Progenitor cell of endocrine pancreas (in vitro differentiated cells): Measurements from ENCODE around the gene BPHL. TPM values are rescaled to one million over a fixed set of nuclear protein-coding genes. Genes with fewer than 3 reads are reported as not detected.

ENCODE experiments used
- DNase-seq: peaks from one replicate; pipeline ENCODE4 v3.0.0; 2021; ENCODE audit warnings: low spot score; ENCODE audit not compliant: unreplicated experiment
- H3K27ac Mint-ChIP-seq: 2 replicates; pipeline ENCODE4 v1.8.0; 2021; ENCODE audit warnings: mild to moderate bottlenecking, moderate library complexity, mixed read lengths
- H3K27me3 Mint-ChIP-seq: 2 replicates; pipeline ENCODE4 v1.8.0; 2021; ENCODE audit warnings: mixed read lengths
- H3K36me3 Mint-ChIP-seq: 2 replicates; pipeline ENCODE4 v1.8.0; 2022; ENCODE audit warnings: mixed read lengths; ENCODE audit not compliant: insufficient read depth
- H3K4me1 Mint-ChIP-seq: 2 replicates; pipeline ENCODE4 v1.8.0; 2021; ENCODE audit warnings: low read depth, mixed read lengths
- H3K4me3 Mint-ChIP-seq: 2 replicates; pipeline ENCODE4 v1.8.0; 2021; ENCODE audit warnings: low read depth, mild to moderate bottlenecking, moderate library complexity, mixed read lengths
- H3K9me3 Mint-ChIP-seq: 2 replicates; pipeline ENCODE4 v1.8.0; 2021; ENCODE audit warnings: low read depth, mixed read lengths
- total RNA-seq: library from RNA; stranded (reverse); gene quantifications from 2 replicates; pipeline ENCODE4 v1.2.1, GENCODE V29; 2021
- TF ChIP-seq, protein P1 (sequence below): fragments of 200-600 bp; sonication (generic); IDR thresholded peaks from one replicate; pipeline ENCODE4 v1.5.0; 2021; ENCODE audit warnings: antibody characterized with exemption, mild to moderate bottlenecking; ENCODE audit not compliant: unreplicated experiment

BPHL gene
- total RNA-seq, 1 donor from 2014 or later: 68.4 TPM

DNA sequence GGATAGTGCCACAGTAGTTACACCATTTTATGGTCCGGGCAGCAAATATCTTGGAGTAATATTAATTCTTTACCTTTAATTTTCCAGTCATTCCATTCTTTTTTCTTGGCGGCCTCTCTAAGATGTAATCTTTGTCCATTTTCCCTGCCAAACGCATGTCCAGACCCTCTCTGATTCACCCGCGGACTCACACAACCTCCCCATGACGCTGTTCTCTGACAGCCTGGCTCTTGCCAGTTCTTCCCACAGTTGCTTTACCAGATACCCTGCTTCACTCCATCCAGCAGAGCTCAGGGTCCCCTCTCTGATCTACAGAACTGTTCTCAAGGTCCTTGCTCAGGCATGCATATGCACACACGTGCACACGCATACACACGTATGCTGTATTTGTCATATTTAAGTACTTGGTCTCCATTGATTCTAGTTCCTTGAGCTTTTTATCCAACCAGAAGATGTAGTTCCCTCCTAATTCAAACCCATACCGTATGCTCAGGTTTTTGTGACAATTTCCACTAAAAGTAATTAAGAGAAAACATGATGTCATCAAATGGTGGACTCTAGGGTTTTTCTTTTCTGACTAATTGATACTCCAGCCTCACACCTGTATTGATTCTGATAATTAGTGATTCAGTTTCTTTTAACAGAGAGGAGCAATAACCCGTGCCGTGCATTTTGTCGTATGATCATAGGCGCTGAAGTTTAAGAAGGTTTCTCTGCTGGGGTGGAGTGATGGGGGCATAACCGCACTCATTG, 10.0 kb downstream of the BPHL start:
- Mint-ChIP-seq H3K36me3 (peaks cover 40% of the 10 kb centered on the region), H3K27me3 (no peaks in the 10 kb centered on the region), H3K4me1 (peaks cover 1% of the 10 kb centered on the region), H3K4me3 (no peak overlapping the region), H3K27ac (no peak overlapping the region), H3K9me3 (no peaks in the 10 kb centered on the region)
- TF ChIP-seq, protein P1, sequence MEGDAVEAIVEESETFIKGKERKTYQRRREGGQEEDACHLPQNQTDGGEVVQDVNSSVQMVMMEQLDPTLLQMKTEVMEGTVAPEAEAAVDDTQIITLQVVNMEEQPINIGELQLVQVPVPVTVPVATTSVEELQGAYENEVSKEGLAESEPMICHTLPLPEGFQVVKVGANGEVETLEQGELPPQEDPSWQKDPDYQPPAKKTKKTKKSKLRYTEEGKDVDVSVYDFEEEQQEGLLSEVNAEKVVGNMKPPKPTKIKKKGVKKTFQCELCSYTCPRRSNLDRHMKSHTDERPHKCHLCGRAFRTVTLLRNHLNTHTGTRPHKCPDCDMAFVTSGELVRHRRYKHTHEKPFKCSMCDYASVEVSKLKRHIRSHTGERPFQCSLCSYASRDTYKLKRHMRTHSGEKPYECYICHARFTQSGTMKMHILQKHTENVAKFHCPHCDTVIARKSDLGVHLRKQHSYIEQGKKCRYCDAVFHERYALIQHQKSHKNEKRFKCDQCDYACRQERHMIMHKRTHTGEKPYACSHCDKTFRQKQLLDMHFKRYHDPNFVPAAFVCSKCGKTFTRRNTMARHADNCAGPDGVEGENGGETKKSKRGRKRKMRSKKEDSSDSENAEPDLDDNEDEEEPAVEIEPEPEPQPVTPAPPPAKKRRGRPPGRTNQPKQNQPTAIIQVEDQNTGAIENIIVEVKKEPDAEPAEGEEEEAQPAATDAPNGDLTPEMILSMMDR: no peak
- DNase-seq: no peak

DNA sequence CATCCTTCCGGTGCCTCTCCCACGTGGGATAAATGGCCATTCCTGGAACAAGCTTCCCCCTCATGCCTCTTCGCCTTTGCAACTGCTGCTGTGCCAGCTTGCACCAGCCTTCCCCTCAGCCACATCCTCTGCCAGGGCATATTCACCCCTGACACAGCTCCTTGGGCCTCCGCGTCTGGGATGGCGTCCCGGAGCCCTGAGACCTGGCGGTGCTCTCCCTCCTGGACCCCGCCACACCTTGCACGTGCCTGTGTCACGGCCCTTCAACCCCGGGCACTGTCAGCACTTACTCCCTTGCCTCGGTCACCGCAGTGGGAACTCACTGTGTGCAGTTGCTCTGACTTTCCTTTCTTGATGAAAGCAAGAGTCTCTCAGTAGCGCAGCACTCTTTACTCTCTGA, 13.2 kb downstream of the BPHL start:
- Mint-ChIP-seq H3K4me3 (no peak overlapping the region), H3K36me3 (peaks cover 51% of the 10 kb centered on the region), H3K4me1 (peaks cover 19% of the 10 kb centered on the region), H3K27me3 (no peaks in the 10 kb centered on the region), H3K9me3 (no peaks in the 10 kb centered on the region), H3K27ac (no peak overlapping the region)
- TF ChIP-seq, protein P1: no peak
- DNase-seq: no peak

DNA sequence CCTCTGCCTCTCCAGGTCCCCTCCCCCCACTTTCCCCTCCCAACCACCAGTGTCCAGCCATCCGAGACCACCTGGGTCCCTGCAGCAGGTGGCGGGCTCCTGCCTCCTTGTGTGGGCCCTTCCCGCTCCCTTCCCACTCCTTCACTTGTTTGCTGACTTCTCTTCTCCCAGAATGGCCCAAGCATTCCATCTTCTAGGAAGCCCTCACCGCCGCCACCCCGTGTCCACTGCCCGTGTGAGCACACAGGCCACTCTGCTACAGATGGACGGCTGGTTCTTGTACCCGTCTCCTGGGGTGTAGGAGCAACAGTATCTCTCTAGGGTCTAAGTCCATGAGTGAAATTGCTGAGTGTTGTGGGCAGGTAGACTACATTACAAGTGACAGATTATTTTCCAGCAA, 15.0 kb downstream of the BPHL start:
- TF ChIP-seq, protein P1: no peak
- Mint-ChIP-seq H3K9me3 (no peaks in the 10 kb centered on the region), H3K36me3 (peaks cover 53% of the 10 kb centered on the region), H3K27me3 (no peaks in the 10 kb centered on the region), H3K27ac (peak overlapping the region; percentile 53), H3K4me1 (peaks cover 22% of the 10 kb centered on the region), H3K4me3 (no peak overlapping the region)
- DNase-seq: no peak

DNA sequence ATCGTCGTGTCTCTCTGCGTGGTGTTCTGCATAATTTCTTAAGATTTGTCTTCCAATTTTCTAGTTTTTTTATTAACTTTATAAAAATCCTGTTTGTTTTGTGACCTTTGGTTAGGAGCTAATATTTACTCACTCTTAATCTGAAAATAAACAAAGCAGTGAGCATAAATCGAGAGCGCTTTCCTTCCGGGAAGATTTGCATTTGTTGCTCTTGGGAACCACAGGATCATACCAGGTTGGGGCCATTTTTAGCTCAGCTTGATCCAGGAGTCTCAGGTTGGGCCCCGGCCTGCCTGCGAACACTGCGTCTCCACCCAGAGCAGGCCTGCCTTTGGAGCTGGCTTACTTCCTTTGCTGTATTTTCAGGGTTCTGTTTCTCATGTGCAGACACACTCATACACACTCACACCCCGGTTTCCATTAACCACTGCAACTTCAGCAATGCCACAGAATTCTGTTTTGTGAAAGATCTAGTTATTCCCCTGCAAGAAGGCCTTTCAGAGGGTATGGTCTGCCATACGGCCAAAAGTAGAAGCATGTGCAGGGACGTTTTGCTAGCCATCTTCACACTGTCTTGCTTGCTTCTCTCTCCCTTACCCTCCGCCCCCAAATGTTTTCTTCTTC, 17.3 kb downstream of the BPHL start:
- Mint-ChIP-seq H3K4me3 (peak overlapping the region; percentile 4), H3K27ac (peak overlapping the region; percentile 42), H3K27me3 (no peaks in the 10 kb centered on the region), H3K36me3 (peaks cover 55% of the 10 kb centered on the region), H3K4me1 (peaks cover 24% of the 10 kb centered on the region), H3K9me3 (no peaks in the 10 kb centered on the region)
- DNase-seq: no peak
- TF ChIP-seq, protein P1: no peak

DNA sequence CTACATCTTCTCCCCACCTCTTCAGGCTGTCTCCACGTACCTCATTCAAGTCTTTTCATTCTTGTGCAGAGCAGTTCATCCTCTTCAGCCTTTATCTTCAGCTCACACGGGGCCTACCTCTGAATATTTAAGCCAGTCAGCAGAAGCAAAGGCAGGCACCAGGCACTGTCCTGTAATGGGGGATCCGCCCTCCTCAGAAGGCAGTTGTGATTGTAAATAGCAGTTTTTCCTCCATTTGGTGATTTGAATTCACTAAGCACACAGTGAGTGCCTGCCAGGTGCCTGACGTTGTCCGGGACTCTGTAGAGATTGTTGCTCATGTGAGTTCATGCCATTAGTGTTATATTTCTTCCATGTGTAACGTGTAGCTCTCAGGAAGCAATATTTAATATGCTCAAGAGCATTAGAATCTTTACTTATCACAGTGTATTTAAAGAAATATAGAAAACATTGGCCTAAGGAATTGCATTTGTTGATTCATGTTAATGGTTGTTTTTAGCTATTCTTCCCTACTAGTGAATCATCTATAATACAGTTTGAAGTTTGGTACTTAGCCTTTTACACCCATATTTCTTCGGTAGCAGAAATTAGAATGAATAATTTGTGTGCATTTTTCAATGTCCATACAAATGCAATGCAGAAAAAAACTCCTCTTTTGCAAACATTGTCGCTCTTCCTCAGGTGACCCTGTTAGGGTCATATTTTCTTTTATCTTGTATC, 17.9 kb downstream of the BPHL start:
- Mint-ChIP-seq H3K9me3 (no peaks in the 10 kb centered on the region), H3K4me1 (peaks cover 24% of the 10 kb centered on the region), H3K27ac (peak overlapping the region; percentile 42), H3K27me3 (no peaks in the 10 kb centered on the region), H3K4me3 (no peak overlapping the region), H3K36me3 (peaks cover 52% of the 10 kb centered on the region)
- no peak for DNase-seq
- TF ChIP-seq, protein P1: no peak
